Measurements from ENCODE around the gene ARMH4.
"Not testable (repeated sequence)": the region's sequence is repeated elsewhere in the genome, so short reads cannot be mapped to it uniquely, and the experiment has no call there.

ARMH4 gene

GRCh38 chr14:58131386-58131785, 20.6 kb downstream of the ARMH4 start:
- no peaks in the 10 kb centered on the region for H4K20me1 ChIP-seq
- H3K9me3 ChIP-seq (replicated peaks in 1 of 11) = peaks cover 5 to 14% (median 11%) of the 10 kb centered on the region in 11 experiments; a peak in 21 of 22 replicates
- H3K27me3 ChIP-seq = no peaks in the 10 kb centered on the region
- no peaks in the 10 kb centered on the region for H3K4me1 ChIP-seq
- H3K27ac ChIP-seq = no peak overlapping the region
- no peak for TF ChIP-seq Cebpa-rat (IDR thresholded peaks at IDR 0.05)
- H3K4me2 ChIP-seq = no peak overlapping the region
- no peak overlapping the region for H3K4me3 ChIP-seq
- H3K9ac ChIP-seq = no peak overlapping the region
- no peaks in the 10 kb centered on the region for H3K36me3 ChIP-seq

GRCh38 chr14:58130116-58130782, 21.8 kb downstream of the ARMH4 start:
- H3K9ac ChIP-seq = no peak overlapping the region
- no peak overlapping the region for H3K4me3 ChIP-seq
- no peak overlapping the region for H3K27ac ChIP-seq
- H3K9me3 ChIP-seq (replicated peaks in 1 of 11) = peaks cover 17 to 25% (median 22%) of the 10 kb centered on the region in 11 experiments
- no peak for TF ChIP-seq Cebpa-rat (IDR thresholded peaks at IDR 0.05)
- H3K36me3 ChIP-seq = peaks cover 0 to 7% (median 0%) of the 10 kb centered on the region in 11 experiments; a peak in 2 of 22 replicates
- H3K4me2 ChIP-seq = no peak overlapping the region
- H4K20me1 ChIP-seq = no peaks in the 10 kb centered on the region
- H3K27me3 ChIP-seq = no peaks in the 10 kb centered on the region
- no peaks in the 10 kb centered on the region for H3K4me1 ChIP-seq

- no peak overlapping the region for H3K27ac ChIP-seq
- TF ChIP-seq Cebpa-rat (IDR thresholded peaks at IDR 0.05) = no peak
- peaks cover 21 to 33% (median 29%) of the 10 kb centered on the region in 11 experiments for H3K9me3 ChIP-seq (replicated peaks in 1 of 11)
- no peaks in the 10 kb centered on the region for H3K4me1 ChIP-seq
- H3K4me2 ChIP-seq = no peak overlapping the region
- no peaks in the 10 kb centered on the region for H3K27me3 ChIP-seq
- no peak overlapping the region for H3K4me3 ChIP-seq
- H4K20me1 ChIP-seq = no peaks in the 10 kb centered on the region
- H3K9ac ChIP-seq = no peak overlapping the region
- H3K36me3 ChIP-seq = peaks cover 0 to 7% (median 0%) of the 10 kb centered on the region in 11 experiments; a peak in 2 of 22 replicates
These were observed 22.8 kb downstream of the ARMH4 start for GRCh38 chr14:58129208-58129607.

- Histone ChIP-seq H3K4me3 (no peak overlapping the region), H3K4me2 (no peak overlapping the region), H3K4me1 (no peaks in the 10 kb centered on the region), H3K9ac (no peak overlapping the region), H3K9me3 (replicated peaks in 1 of 11) (peaks cover 21 to 34% (median 29%) of the 10 kb centered on the region in 11 experiments), H4K20me1 (no peaks in the 10 kb centered on the region), H3K36me3 (peaks cover 0 to 7% (median 0%) of the 10 kb centered on the region in 11 experiments; a peak in 2 of 22 replicates), H3K27ac (no peak overlapping the region), H3K27me3 (no peaks in the 10 kb centered on the region)
- TF ChIP-seq Cebpa-rat (IDR thresholded peaks at IDR 0.05) = no peak
These were observed 23.6 kb downstream of the ARMH4 start for GRCh38 chr14:58128416-58128815.

GRCh38 chr14:58122546-58122945, 29.5 kb downstream of the ARMH4 start:
- H3K9me3 ChIP-seq (replicated peaks in 1 of 11) = peaks cover 21 to 33% (median 29%) of the 10 kb centered on the region in 11 experiments
- H3K27ac ChIP-seq, H3K4me3 ChIP-seq, H3K4me2 ChIP-seq, H3K4me1 ChIP-seq, H4K20me1 ChIP-seq, H3K9ac ChIP-seq, H3K27me3 ChIP-seq, H3K36me3 ChIP-seq: not testable (repeated sequence)

- peaks cover 0 to 7% (median 0%) of the 10 kb centered on the region in 11 experiments; a peak in 2 of 22 replicates for H3K36me3 ChIP-seq
- no peak overlapping the region for H3K4me2 ChIP-seq
- TF ChIP-seq Cebpa-rat (IDR thresholded peaks at IDR 0.05) = no peak
- no peak overlapping the region for H3K27ac ChIP-seq
- H3K4me3 ChIP-seq = no peak overlapping the region
- no peaks in the 10 kb centered on the region for H4K20me1 ChIP-seq
- H3K4me1 ChIP-seq = no peaks in the 10 kb centered on the region
- H3K9ac ChIP-seq = no peak overlapping the region
- peaks cover 18 to 25% (median 20%) of the 10 kb centered on the region in 11 experiments for H3K9me3 ChIP-seq (replicated peaks in 1 of 11)
- H3K27me3 ChIP-seq = no peaks in the 10 kb centered on the region
These were observed 30.4 kb downstream of the ARMH4 start for GRCh38 chr14:58121530-58122186.

GRCh38 chr14:58119381-58119780, 32.6 kb downstream of the ARMH4 start:
- Histone ChIP-seq H3K4me1 (no peaks in the 10 kb centered on the region), H3K27me3 (no peaks in the 10 kb centered on the region), H3K36me3 (no peaks in the 10 kb centered on the region), H3K9ac (no peak overlapping the region), H3K9me3 (replicated peaks in 1 of 11) (peaks cover 0 to 10% (median 0%) of the 10 kb centered on the region in 11 experiments; a peak in 7 of 22 replicates), H3K4me3 (no peak overlapping the region), H3K27ac (no peak overlapping the region), H4K20me1 (no peaks in the 10 kb centered on the region), H3K4me2 (no peak overlapping the region)
- no peak for TF ChIP-seq Cebpa-rat (IDR thresholded peaks at IDR 0.05)

- H3K9ac ChIP-seq = no peak overlapping the region
- H3K36me3 ChIP-seq = no peaks in the 10 kb centered on the region
- no peak overlapping the region for H3K27ac ChIP-seq
- no peak for TF ChIP-seq Cebpa-rat (IDR thresholded peaks at IDR 0.05)
- peaks cover 0 to 8% (median 0%) of the 10 kb centered on the region in 11 experiments; a peak in 3 of 22 replicates for H3K9me3 ChIP-seq (replicated peaks in 1 of 11)
- H3K27me3 ChIP-seq = no peaks in the 10 kb centered on the region
- H4K20me1 ChIP-seq = no peaks in the 10 kb centered on the region
- no peak overlapping the region for H3K4me3 ChIP-seq
- no peak overlapping the region for H3K4me2 ChIP-seq
- no peaks in the 10 kb centered on the region for H3K4me1 ChIP-seq
These were observed 33.8 kb downstream of the ARMH4 start for GRCh38 chr14:58118097-58118815.

- Histone ChIP-seq H3K27ac (no peak overlapping the region), H3K4me3 (no peak overlapping the region), H3K36me3 (no peaks in the 10 kb centered on the region), H3K4me1 (no peaks in the 10 kb centered on the region), H3K9ac (no peak overlapping the region), H3K4me2 (no peak overlapping the region), H3K27me3 (no peaks in the 10 kb centered on the region), H4K20me1 (no peaks in the 10 kb centered on the region), H3K9me3 (replicated peaks in 1 of 11) (no peaks in the 10 kb centered on the region)
- TF ChIP-seq Cebpa-rat (IDR thresholded peaks at IDR 0.05) = no peak
These were observed 42.3 kb downstream of the ARMH4 start for GRCh38 chr14:58109744-58110143.

All from BLaER1 treated with 17β-estradiol and CSF1 and Interleukin-3, amounts not matched to agents 10 nM and 100 nM (cell line).